Measurements from ENCODE around the gene CBY2. TPM values are rescaled to one million over a fixed set of nuclear protein-coding genes. Genes with fewer than 3 reads are reported as not detected.

Gene CBY2
- total RNA-seq, 1 donor from 2014 or later: not detected

DNA sequence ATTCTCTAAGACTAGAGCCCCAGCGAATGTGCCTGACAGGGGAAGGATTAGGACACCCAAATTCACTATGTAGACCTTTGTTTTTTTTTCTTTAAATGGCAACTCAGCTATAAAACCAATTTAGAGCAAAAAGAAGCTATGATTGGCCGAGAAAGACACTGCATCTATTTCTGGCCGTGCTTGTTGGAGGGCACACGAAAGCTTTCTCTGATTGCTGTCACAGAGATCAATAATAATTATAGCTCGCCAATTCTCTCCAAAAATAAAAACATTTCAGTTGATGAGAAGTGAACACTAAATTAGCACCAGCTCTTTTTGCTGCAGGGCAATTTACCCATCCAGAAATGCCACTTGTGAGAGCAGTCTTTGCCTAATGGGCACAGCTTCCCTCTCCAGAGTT, 31.2 kb downstream of the CBY2 start:
- Mint-ChIP-seq H3K9me3 (ENCODE audit: unreplicated experiment) (peaks cover 3% of the 10 kb centered on the region), H3K4me1 (ENCODE audit: low read depth, unreplicated experiment) (peaks cover 4% of the 10 kb centered on the region), H3K36me3 (ENCODE audit: low read depth, unreplicated experiment) (no peaks in the 10 kb centered on the region), H3K4me3 (ENCODE audit: unreplicated experiment) (no peak overlapping the region), H3K27ac (ENCODE audit: unreplicated experiment) (no peak overlapping the region), H3K27me3 (ENCODE audit: low read depth, unreplicated experiment) (peaks cover 26% of the 10 kb centered on the region)
- TF ChIP-seq EZH2 (IDR thresholded peaks at IDR 0.05; ENCODE audit: insufficient read depth, low read length): no peak
- TF ChIP-seq, protein P1, sequence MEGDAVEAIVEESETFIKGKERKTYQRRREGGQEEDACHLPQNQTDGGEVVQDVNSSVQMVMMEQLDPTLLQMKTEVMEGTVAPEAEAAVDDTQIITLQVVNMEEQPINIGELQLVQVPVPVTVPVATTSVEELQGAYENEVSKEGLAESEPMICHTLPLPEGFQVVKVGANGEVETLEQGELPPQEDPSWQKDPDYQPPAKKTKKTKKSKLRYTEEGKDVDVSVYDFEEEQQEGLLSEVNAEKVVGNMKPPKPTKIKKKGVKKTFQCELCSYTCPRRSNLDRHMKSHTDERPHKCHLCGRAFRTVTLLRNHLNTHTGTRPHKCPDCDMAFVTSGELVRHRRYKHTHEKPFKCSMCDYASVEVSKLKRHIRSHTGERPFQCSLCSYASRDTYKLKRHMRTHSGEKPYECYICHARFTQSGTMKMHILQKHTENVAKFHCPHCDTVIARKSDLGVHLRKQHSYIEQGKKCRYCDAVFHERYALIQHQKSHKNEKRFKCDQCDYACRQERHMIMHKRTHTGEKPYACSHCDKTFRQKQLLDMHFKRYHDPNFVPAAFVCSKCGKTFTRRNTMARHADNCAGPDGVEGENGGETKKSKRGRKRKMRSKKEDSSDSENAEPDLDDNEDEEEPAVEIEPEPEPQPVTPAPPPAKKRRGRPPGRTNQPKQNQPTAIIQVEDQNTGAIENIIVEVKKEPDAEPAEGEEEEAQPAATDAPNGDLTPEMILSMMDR (IDR thresholded peaks at IDR 0.05; ENCODE audit: insufficient read depth, low read depth, low read length): no peak
- H3K9me3 ChIP-seq (ENCODE audit: insufficient read depth, low read depth, low read length): no peaks in the 10 kb centered on the region
- DNase-seq (ENCODE audit: low read depth): no peak
- peaks cover 4% of the 10 kb centered on the region for H3K27me3 ChIP-seq (ENCODE audit: insufficient read depth, low read length)
- no peaks in the 10 kb centered on the region for H4K20me1 ChIP-seq (ENCODE audit: insufficient read depth, low read length)
- no peak overlapping the region for H3K4me3 ChIP-seq (ENCODE audit: insufficient read depth, low read depth, low read length)
- no peaks in the 10 kb centered on the region for H3K36me3 ChIP-seq (ENCODE audit: insufficient read depth, low read length)
- no peak overlapping the region for H3K27ac ChIP-seq (ENCODE audit: low read depth, low read length)
- no peak for FAIRE-seq
- H2AFZ ChIP-seq (ENCODE audit: low read depth, low read length): no peak overlapping the region
- no peak overlapping the region for H3K4me2 ChIP-seq (ENCODE audit: low read length)
- no peaks in the 10 kb centered on the region for H3K79me2 ChIP-seq (ENCODE audit: insufficient read depth, low read length)
- no peaks in the 10 kb centered on the region for H3K4me1 ChIP-seq (ENCODE audit: insufficient read depth, low read length)
- no peak overlapping the region for H3K9ac ChIP-seq (ENCODE audit: low read length)

DNA sequence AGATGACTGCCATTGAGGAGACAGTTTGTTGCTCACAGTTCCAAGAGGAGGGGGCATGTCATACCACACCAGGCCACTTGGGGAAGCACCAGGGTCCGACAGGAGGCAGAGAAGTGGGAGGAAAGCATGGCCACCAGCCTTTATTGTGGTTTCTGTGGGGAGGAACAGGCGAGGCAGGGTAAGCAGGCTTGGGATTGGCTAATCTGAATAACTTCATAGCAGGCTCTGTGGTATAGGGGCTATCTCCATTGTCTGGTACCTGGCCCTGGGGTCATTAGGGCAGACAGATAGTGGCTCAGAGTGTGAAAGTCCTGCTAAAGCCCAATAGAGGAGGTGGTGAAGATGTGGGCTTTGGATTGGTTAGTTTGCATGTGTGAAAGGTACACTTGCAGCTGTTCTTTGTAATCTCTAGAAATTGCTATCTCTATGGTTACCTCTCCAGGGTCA, 35.5 kb downstream of the CBY2 start:
- Histone ChIP-seq H3K27ac (ENCODE audit: low read depth, low read length) (no peak overlapping the region), H2AFZ (ENCODE audit: low read depth, low read length) (no peak overlapping the region), H3K79me2 (ENCODE audit: insufficient read depth, low read length) (no peaks in the 10 kb centered on the region), H3K36me3 (ENCODE audit: insufficient read depth, low read length) (no peaks in the 10 kb centered on the region), H3K4me1 (ENCODE audit: insufficient read depth, low read length) (no peaks in the 10 kb centered on the region), H3K4me3 (ENCODE audit: insufficient read depth, low read depth, low read length) (no peak overlapping the region), H4K20me1 (ENCODE audit: insufficient read depth, low read length) (no peaks in the 10 kb centered on the region), H3K4me2 (ENCODE audit: low read length) (no peak overlapping the region), H3K9me3 (ENCODE audit: insufficient read depth, low read depth, low read length) (no peaks in the 10 kb centered on the region), H3K27me3 (ENCODE audit: insufficient read depth, low read length) (peaks cover 7% of the 10 kb centered on the region), H3K9ac (ENCODE audit: low read length) (no peak overlapping the region)
- H3K27me3 Mint-ChIP-seq (ENCODE audit: low read depth, unreplicated experiment): peaks cover 33% of the 10 kb centered on the region
- no peak for DNase-seq (ENCODE audit: low read depth)
- H3K36me3 Mint-ChIP-seq (ENCODE audit: low read depth, unreplicated experiment): no peaks in the 10 kb centered on the region
- H3K4me3 Mint-ChIP-seq (ENCODE audit: unreplicated experiment): no peak overlapping the region
- no peak for FAIRE-seq
- TF ChIP-seq EZH2 (IDR thresholded peaks at IDR 0.05; ENCODE audit: insufficient read depth, low read length): no peak
- TF ChIP-seq, protein P1 (IDR thresholded peaks at IDR 0.05; ENCODE audit: insufficient read depth, low read depth, low read length): no peak
- no peaks in the 10 kb centered on the region for H3K4me1 Mint-ChIP-seq (ENCODE audit: low read depth, unreplicated experiment)
- peaks cover 3% of the 10 kb centered on the region for H3K9me3 Mint-ChIP-seq (ENCODE audit: unreplicated experiment)
- H3K27ac Mint-ChIP-seq (ENCODE audit: unreplicated experiment): no peak overlapping the region

DNA sequence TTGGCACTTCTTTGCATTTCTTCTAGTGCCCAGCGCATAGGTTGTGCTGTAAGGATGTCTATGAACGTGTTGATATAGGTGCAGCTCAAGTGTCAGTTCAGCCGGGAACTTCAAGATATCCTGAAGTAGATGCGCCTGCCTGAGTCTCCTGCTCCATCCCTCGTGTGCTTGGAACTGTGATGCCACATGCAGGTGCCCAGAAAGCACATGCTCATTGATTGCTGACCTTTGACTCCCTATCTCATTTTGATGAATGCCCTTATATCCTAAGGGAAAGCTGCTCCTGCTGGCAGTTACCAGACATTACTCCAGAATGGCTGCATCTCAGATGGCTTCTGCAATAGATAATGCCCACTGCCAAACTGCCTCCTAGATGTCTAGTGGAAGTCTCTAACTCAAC, 40.9 kb downstream of the CBY2 start:
- Mint-ChIP-seq H3K36me3 (ENCODE audit: low read depth, unreplicated experiment) (no peaks in the 10 kb centered on the region), H3K27ac (ENCODE audit: unreplicated experiment) (no peak overlapping the region), H3K27me3 (ENCODE audit: low read depth, unreplicated experiment) (peaks cover 29% of the 10 kb centered on the region), H3K4me1 (ENCODE audit: low read depth, unreplicated experiment) (no peaks in the 10 kb centered on the region), H3K4me3 (ENCODE audit: unreplicated experiment) (no peak overlapping the region), H3K9me3 (ENCODE audit: unreplicated experiment) (peaks cover 5% of the 10 kb centered on the region)
- Histone ChIP-seq H3K9me3 (ENCODE audit: insufficient read depth, low read depth, low read length) (no peaks in the 10 kb centered on the region), H3K4me3 (ENCODE audit: insufficient read depth, low read depth, low read length) (no peak overlapping the region), H3K79me2 (ENCODE audit: insufficient read depth, low read length) (no peaks in the 10 kb centered on the region), H3K4me1 (ENCODE audit: insufficient read depth, low read length) (no peaks in the 10 kb centered on the region), H3K27me3 (ENCODE audit: insufficient read depth, low read length) (peaks cover 3% of the 10 kb centered on the region), H3K4me2 (ENCODE audit: low read length) (no peak overlapping the region), H3K27ac (ENCODE audit: low read depth, low read length) (no peak overlapping the region), H3K9ac (ENCODE audit: low read length) (no peak overlapping the region), H2AFZ (ENCODE audit: low read depth, low read length) (no peak overlapping the region), H4K20me1 (ENCODE audit: insufficient read depth, low read length) (no peaks in the 10 kb centered on the region), H3K36me3 (ENCODE audit: insufficient read depth, low read length) (no peaks in the 10 kb centered on the region)
- DNase-seq (ENCODE audit: low read depth) (no peak), FAIRE-seq (no peak)
- no peak for TF ChIP-seq EZH2 (IDR thresholded peaks at IDR 0.05; ENCODE audit: insufficient read depth, low read length)
- TF ChIP-seq, protein P1 (IDR thresholded peaks at IDR 0.05; ENCODE audit: insufficient read depth, low read depth, low read length): no peak
